ENCODE results near the gene CCDC174.
"Not testable (repeated sequence)": the region's sequence is repeated elsewhere in the genome, so short reads cannot be mapped to it uniquely, and the experiment has no call there.

The CCDC174 gene

GRCh38 chr3:14651440-14652251, at the start of gene CCDC174:
Gene CCDC174 (plus strand): TSS chr3:14651762. CDS start chr3:14651837, 75 bp downstream.
- DNase-seq = peak; percentile 92

GRCh38 chr3:14602006-14602803, 49.4 kb upstream of the CCDC174 start:
- no peak for DNase-seq

GRCh38 chr3:14602804-14603644, 48.5 kb upstream of the CCDC174 start:
- DNase-seq = no peak

GRCh38 chr3:14605067-14605466, 46.5 kb upstream of the CCDC174 start:
- DNase-seq = no peak

- no peak for DNase-seq
Measured at GRCh38 chr3:14605744-14606143, 45.8 kb upstream of the CCDC174 start.

- DNase-seq = no peak
Measured at GRCh38 chr3:14606669-14607339, 44.8 kb upstream of the CCDC174 start.

GRCh38 chr3:14608298-14608697, 43.3 kb upstream of the CCDC174 start:
- DNase-seq = no peak

GRCh38 chr3:14609058-14609457, 42.5 kb upstream of the CCDC174 start:
- not testable (repeated sequence) for DNase-seq

GRCh38 chr3:14609506-14609905, 42.1 kb upstream of the CCDC174 start:
- DNase-seq = no peak

GRCh38 chr3:14609941-14610340, 41.6 kb upstream of the CCDC174 start:
- DNase-seq = no peak

GRCh38 chr3:14614189-14614588, 37.4 kb upstream of the CCDC174 start:
- no peak for DNase-seq

- no peak for DNase-seq
Measured at GRCh38 chr3:14614862-14615261, 36.7 kb upstream of the CCDC174 start.

GRCh38 chr3:14616606-14617507, 34.7 kb upstream of the CCDC174 start:
- DNase-seq = no peak

GRCh38 chr3:14617508-14618023, 34.0 kb upstream of the CCDC174 start:
- DNase-seq = no peak

GRCh38 chr3:14619605-14620004, 32.0 kb upstream of the CCDC174 start:
- no peak for DNase-seq

GRCh38 chr3:14620512-14620911, 31.1 kb upstream of the CCDC174 start:
- DNase-seq = no peak

- DNase-seq = no peak
Measured at GRCh38 chr3:14621093-14621492, 30.5 kb upstream of the CCDC174 start.

- DNase-seq = no peak
Measured at GRCh38 chr3:14622368-14622767, 29.2 kb upstream of the CCDC174 start.

GRCh38 chr3:14623569-14624051, 28.0 kb upstream of the CCDC174 start:
- DNase-seq = no peak

- DNase-seq = no peak
Measured at GRCh38 chr3:14624498-14624897, 27.1 kb upstream of the CCDC174 start.

- no peak for DNase-seq
Measured at GRCh38 chr3:14625443-14625842, 26.1 kb upstream of the CCDC174 start.
